Skeletal muscle tissue (tissue), 4 donors: ENCODE results near the gene CDK15. TPM values are rescaled to one million over a fixed set of nuclear protein-coding genes. Genes with fewer than 3 reads are reported as not detected.
"Not testable (repeated sequence)": the region's sequence is repeated elsewhere in the genome, so short reads cannot be mapped to it uniquely, and the experiment has no call there.

ENCODE experiments used
- H3K27ac ChIP-seq: one replicate; pipeline ENCODE4 v1.7.0; 2013; ENCODE audit warnings: mild to moderate bottlenecking, low read depth, low read length, inconsistent platforms
- H3K27me3 ChIP-seq, 3 donors: one replicate each; pipeline ENCODE4 v1.7.0; 2013; ENCODE audit warnings: low read length in 3 of 3; ENCODE audit not compliant: control insufficient read depth in 3 of 3, insufficient read depth in 3 of 3
- H3K36me3 ChIP-seq, 3 donors: one replicate each; pipeline ENCODE4 v1.7.0; 2013; ENCODE audit warnings: low read length in 3 of 3; ENCODE audit not compliant: control insufficient read depth in 3 of 3, insufficient read depth in 3 of 3
- H3K4me1 ChIP-seq, 3 donors: one replicate each; pipeline ENCODE4 v1.7.0; 2013; ENCODE audit warnings: low read length in 3 of 3, mild to moderate bottlenecking in 3 of 3; ENCODE audit not compliant: control insufficient read depth in 3 of 3, insufficient read depth in 3 of 3
- H3K4me3 ChIP-seq, 3 donors: one replicate each; pipeline ENCODE4 v1.7.0; 2013; ENCODE audit warnings: low read length in 3 of 3
- H3K9ac ChIP-seq, 3 donors: one replicate each; pipeline ENCODE4 v1.7.0; 2013; ENCODE audit warnings: low read length in 3 of 3, mild to moderate bottlenecking in 3 of 3, moderate library complexity in 2 of 3, low read depth in 1 of 3
- H3K9me3 ChIP-seq, 3 donors: one replicate each; pipeline ENCODE4 v1.7.0; 2013; ENCODE audit warnings: low read length in 3 of 3; ENCODE audit not compliant: control insufficient read depth in 3 of 3
- total RNA-seq: library from RNA; depleted of rRNA; stranded (reverse); fragments of >200 nt; gene quantifications from one replicate; pipeline ENCODE4 v1.2.3, GENCODE V29; 2014
- donor health status: Osteomylitis.

CDK15 gene
- total RNA-seq, 1 donor from 2014 or later = 0.52 TPM

DNA sequence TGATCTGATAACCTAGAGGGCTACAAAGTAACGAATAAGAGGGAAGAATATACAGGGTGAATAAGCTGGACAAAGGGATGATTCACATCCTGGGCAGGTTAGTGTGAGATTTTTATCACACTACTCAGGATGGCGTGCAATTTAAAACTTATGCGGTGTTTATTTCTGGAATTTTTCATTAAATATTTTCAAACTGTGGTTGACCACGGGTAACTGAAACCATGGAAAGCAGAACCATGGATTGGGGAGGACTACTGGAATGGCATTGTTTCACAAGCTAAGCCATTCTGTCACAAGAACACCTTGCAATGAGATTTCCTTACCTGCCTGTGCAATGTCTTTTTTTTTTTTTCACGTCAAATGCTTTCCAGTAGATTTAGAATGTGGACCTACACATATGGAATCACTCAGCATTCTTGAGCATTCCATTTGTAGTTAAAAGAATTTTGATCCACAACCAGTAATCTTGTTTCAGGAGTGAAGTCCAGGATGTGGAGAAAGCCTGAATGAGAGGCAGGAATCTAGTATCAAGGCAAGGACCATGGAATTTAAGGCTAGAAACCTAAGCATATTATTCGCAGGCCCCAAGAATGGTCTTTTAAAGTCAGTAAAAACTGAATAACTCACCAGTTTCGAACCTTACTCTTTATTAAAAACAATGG is 8.0 kb upstream of the CDK15 start:
- no peak overlapping the region for H3K4me3 ChIP-seq
- no peaks in the 10 kb centered on the region for H3K36me3 ChIP-seq
- no peak overlapping the region for H3K27ac ChIP-seq
- H3K27me3 ChIP-seq = no peaks in the 10 kb centered on the region
- no peaks in the 10 kb centered on the region for H3K4me1 ChIP-seq
- H3K9ac ChIP-seq = no peak overlapping the region
- no peaks in the 10 kb centered on the region for H3K9me3 ChIP-seq

DNA sequence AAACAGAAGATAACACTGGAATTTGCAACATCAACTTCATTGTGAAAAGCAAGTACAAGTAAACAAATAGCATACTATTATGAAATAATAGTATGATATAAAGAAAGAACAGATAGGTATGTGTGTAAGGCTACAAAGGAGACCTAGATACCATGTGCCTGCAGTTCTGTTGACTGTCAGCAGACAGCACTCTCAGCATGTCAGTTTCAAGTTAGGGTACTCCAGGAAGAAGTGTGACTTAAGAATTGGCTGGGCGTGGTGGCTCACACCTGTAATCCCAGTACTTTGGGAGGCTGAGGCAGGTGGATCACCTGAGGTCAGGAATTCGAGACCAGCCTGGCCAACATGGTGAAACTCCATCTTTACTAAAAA is 7.4 kb upstream of the CDK15 start:
- H3K9ac ChIP-seq, H3K4me1 ChIP-seq, H3K27me3 ChIP-seq, H3K4me3 ChIP-seq, H3K36me3 ChIP-seq, H3K27ac ChIP-seq, H3K9me3 ChIP-seq: not testable (repeated sequence)

DNA sequence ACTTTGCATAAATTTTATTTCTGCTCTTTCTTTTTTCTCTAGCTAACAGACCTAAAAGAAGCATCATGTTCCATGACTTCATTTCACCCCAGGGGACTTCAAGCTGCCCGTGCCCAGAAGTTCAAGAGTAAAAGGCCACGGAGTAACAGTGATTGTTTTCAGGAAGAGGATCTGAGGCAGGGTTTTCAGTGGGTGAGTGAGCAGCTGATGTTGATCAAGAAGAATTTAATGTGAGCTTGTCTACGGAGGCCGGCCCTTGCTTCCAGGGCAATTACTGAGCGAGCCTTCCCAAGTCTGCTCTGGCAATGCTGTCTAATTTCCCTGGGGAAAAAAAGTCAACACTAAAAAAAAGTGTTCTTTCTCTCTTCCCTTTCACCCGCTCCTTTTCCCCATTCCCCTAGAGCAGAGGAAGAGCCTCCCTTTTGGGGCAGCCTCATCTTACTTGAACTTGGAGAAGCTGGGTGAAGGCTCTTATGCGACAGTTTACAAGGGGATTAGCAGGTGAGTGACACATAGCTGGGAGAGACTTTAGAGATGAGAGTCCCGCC is 1.2 kb downstream of the CDK15 start:
- H3K4me3 ChIP-seq = no peak overlapping the region
- no peaks in the 10 kb centered on the region for H3K36me3 ChIP-seq
- peaks cover 3 to 18% (median 5%) of the 10 kb centered on the region in 3 donors for H3K4me1 ChIP-seq
- H3K27me3 ChIP-seq = no peaks in the 10 kb centered on the region
- no peaks in the 10 kb centered on the region for H3K9me3 ChIP-seq
- H3K9ac ChIP-seq = no peak overlapping the region
- H3K27ac ChIP-seq = no peak overlapping the region

DNA sequence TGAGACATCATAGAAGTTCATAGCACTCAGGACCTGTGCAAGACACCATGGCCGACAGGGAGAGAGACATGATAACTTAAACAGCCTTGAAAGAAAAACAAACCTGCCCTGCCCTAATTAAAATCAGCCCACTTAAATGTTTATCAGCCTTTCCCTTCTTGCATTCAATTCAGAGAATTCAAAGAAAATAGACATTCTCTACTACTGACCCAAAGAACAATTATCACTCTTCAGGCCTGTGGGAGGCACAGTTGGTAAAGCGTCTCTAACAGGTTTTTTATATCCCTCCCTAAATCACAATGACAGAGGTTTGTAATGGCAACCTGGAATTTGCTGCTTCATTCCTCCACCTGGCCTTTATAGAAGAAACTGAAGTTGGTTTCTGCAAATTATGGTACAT is 1.7 kb downstream of the CDK15 start:
- Histone ChIP-seq H3K36me3 (no peaks in the 10 kb centered on the region), H3K27me3 (no peaks in the 10 kb centered on the region), H3K4me3 (no peak overlapping the region), H3K9me3 (no peaks in the 10 kb centered on the region), H3K27ac (no peak overlapping the region), H3K4me1 (peaks cover 3 to 18% (median 5%) of the 10 kb centered on the region in 3 donors), H3K9ac (no peak overlapping the region)

DNA sequence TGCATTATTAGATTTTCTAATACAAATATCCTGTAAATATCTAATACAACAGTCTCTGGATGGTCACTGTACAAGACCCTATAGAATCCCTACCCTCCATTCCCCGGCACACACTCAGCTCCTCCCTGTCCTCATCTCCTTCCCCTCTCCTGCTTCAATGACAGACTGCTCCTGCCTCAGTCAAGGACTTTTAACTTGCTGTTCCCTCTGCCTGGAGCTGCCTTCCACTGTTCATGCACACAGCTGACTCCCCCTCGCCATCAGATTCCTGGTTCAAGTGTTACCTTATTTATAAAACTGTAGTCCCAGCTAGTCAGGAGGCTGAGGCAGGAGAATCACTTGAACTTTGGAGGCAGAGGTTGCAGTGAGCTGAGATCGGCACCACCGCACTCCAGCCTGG is 3.3 kb downstream of the CDK15 start:
- Histone ChIP-seq H3K4me3 (no peak overlapping the region), H3K4me1 (peaks cover 3 to 22% (median 11%) of the 10 kb centered on the region in 3 donors), H3K36me3 (no peaks in the 10 kb centered on the region), H3K27me3 (no peaks in the 10 kb centered on the region), H3K9ac (no peak overlapping the region), H3K9me3 (no peaks in the 10 kb centered on the region), H3K27ac (no peak overlapping the region)

DNA sequence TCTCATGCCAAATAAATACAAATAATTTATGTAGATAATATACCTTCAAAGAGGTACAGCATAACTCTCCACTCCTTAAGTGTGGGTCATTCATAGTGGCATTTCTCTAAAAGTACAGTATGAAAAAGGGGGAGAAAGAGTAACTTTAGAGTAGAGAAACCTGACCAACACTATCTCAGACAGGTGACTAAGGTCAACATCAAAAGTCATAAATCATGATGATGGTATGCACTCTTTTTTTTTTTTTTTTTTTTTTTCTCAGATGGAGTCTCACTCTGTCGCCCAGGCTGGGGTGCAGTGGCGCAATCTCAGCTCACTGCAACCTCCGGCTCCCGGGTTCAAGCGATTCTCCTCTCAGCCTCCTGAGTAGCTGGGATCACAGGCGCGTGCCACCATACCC is 4.3 kb downstream of the CDK15 start:
- H3K36me3 ChIP-seq, H3K9ac ChIP-seq, H3K9me3 ChIP-seq, H3K27me3 ChIP-seq, H3K27ac ChIP-seq, H3K4me3 ChIP-seq: not testable (repeated sequence)
- H3K4me1 ChIP-seq = peaks cover 3 to 22% (median 12%) of the 10 kb centered on the region in 3 donors

DNA sequence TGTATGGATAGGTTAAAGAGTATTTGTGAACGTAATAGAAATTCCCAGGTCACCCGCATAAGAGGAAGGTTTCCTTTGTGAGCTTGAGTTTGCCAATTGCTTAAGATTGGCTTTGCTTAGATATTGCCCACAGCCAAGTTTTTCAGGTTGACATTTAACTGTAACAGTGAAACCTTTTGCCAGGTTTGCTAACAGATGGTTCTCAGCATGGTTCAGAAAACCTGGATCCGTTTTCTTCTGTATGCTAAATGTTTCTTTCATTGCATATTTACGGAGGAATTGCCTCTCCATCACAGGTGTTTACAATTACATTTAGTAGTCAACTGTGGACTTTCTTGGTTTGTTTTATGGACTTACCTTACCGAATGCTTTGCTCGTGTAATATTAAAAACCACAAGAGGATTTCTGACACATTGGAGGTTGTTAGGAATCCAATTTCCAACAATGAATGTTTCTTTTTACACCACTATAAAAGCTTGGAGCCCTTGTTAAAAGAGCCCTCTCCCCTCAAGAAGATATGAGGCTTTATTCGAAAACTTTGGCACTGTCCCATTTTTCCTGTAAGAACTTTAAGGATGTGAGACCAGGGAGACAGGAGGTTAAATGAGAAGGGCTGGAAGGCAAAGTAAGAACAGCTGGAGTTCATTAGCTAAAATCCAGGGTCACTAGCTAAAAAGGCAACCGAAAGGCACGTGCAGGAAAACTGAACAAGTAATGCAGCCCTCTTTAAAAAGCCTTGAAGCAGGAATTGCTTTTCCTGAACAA is 7.8 kb downstream of the CDK15 start:
- H3K9me3 ChIP-seq = no peaks in the 10 kb centered on the region
- H3K36me3 ChIP-seq = no peaks in the 10 kb centered on the region
- no peak overlapping the region for H3K27ac ChIP-seq
- H3K4me3 ChIP-seq = no peak overlapping the region
- no peak overlapping the region for H3K9ac ChIP-seq
- peaks cover 0 to 7% (median 4%) of the 10 kb centered on the region in 3 donors for H3K4me1 ChIP-seq
- no peaks in the 10 kb centered on the region for H3K27me3 ChIP-seq

DNA sequence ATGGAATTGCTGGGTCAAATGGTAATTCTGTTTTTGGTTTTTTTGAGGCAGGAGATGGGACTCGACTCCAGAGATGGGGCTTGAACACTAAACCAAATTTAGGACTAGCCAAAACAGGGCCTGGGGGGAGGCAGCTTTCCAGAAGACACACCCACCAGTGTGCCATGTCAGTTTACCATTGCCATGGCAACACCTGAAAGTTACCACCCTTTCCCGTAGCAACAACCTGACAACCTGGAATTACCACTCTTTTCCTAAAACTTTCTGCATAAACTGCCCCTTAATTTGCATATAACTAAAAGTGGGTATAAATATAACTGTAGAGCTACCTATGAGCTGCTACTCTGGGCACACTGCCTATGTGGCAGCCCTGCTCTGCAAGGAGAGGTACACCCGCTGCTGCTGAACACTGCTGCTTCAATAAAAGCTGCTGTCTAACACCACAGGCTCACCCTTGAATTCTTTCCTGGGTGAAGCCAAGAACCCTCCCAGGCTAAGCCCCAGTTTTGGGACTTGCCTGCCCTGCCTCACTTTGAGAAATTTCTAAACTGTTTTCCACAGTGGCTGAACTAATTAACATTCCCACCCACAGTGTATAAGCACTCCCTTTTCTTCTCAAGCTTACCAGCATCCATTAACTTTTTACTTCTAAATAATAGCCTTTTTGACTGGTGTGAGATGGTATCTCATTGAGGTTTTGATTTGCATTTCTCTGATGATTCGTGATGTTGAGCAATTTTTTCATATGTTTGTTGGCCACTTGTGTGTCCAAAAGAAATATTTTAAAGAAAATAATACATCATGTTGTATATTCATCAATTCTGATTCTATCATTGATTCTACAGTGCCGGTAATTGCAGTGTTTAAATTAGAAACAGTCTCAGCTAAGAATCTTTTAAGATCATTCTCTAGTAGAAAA is 10.6 kb downstream of the CDK15 start:
- H3K27ac ChIP-seq = no peak overlapping the region
- no peaks in the 10 kb centered on the region for H3K27me3 ChIP-seq
- H3K4me3 ChIP-seq = no peak overlapping the region
- no peak overlapping the region for H3K9ac ChIP-seq
- no peaks in the 10 kb centered on the region for H3K9me3 ChIP-seq
- peaks cover 0 to 7% (median 4%) of the 10 kb centered on the region in 3 donors for H3K4me1 ChIP-seq
- H3K36me3 ChIP-seq = no peaks in the 10 kb centered on the region

DNA sequence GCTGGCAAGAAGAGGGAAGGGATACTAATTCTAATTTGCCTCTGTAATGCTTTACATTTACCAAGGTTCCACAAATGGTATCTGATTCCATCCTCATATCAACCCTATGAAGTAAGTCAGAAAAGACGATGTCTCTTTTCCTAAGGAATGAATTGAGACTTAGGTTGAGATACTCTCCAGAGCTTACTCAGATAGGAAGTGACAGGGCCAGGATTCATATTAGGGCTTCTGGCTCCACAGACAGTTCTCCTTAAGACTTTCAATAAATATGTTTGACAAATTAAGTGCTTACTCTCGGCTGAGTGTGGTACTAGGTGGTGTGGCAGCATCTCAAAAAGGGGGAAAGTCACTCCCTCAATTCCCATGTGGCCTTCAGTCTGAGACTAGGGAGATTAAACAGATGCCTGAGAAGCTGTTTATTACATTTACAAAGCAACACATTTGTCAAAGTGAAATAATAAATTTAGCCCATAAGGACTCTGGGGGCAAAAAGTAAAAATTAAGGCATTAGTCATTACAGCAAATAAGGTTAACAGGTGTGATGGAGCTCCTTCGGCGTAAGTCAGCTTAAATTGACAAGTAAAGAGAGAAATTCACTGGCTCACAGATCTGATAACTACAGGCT is 14.2 kb downstream of the CDK15 start:
- no peaks in the 10 kb centered on the region for H3K4me1 ChIP-seq
- no peaks in the 10 kb centered on the region for H3K9me3 ChIP-seq
- H3K36me3 ChIP-seq = no peaks in the 10 kb centered on the region
- H3K4me3 ChIP-seq = no peak overlapping the region
- H3K27ac ChIP-seq = no peak overlapping the region
- H3K9ac ChIP-seq = no peak overlapping the region
- no peaks in the 10 kb centered on the region for H3K27me3 ChIP-seq
